Mesothelial cell of epicardium (in vitro differentiated cells): ENCODE measurements around the gene PDZD7. TPM values are rescaled to one million over a fixed set of nuclear protein-coding genes. Genes with fewer than 3 reads are reported as not detected.
"Not testable (repeated sequence)": the region's sequence is repeated elsewhere in the genome, so short reads cannot be mapped to it uniquely, and the experiment has no call there.

Experiments
- DNase-seq, 2 experiments: peaks; one replicate each; pipeline ENCODE4 v3.0.0; 2021; ENCODE audit warnings: low spot score in 2 of 2; ENCODE audit not compliant: unreplicated experiment in 2 of 2
- H3K27ac Mint-ChIP-seq: 2 replicates; pipeline ENCODE4 v1.8.0; 2021; ENCODE audit warnings: mixed read lengths
- H3K27me3 Mint-ChIP-seq: 2 replicates; pipeline ENCODE4 v1.8.0; 2021; ENCODE audit warnings: low read depth, mixed read lengths
- H3K36me3 Mint-ChIP-seq: 2 replicates; pipeline ENCODE4 v1.8.0; 2021; ENCODE audit warnings: mixed read lengths
- H3K4me1 Mint-ChIP-seq: 2 replicates; pipeline ENCODE4 v1.8.0; 2021; ENCODE audit warnings: mixed read lengths
- H3K4me3 Mint-ChIP-seq: 2 replicates; pipeline ENCODE4 v1.8.0; 2021; ENCODE audit warnings: mild to moderate bottlenecking, moderate library complexity, mixed read lengths
- H3K9me3 Mint-ChIP-seq: 2 replicates; pipeline ENCODE4 v1.8.0; 2021; ENCODE audit warnings: mixed read lengths
- CTCF ChIP-seq: fragments of 200-600 bp; sonication (generic); IDR thresholded peaks from one replicate; pipeline ENCODE4 v1.5.0; 2021; ENCODE audit warnings: antibody characterized with exemption; ENCODE audit not compliant: unreplicated experiment
- total RNA-seq: library from RNA; stranded (reverse); gene quantifications from 3 replicates; pipeline ENCODE4 v1.2.1, GENCODE V29; 2021

Gene PDZD7
- total RNA-seq, 1 donor from 2014 or later = 1.8 TPM

- Mint-ChIP-seq H3K27me3 (peaks cover 2% of the 10 kb centered on the region), H3K4me1 (peaks cover 23% of the 10 kb centered on the region), H3K9me3 (no peaks in the 10 kb centered on the region), H3K4me3 (no peak overlapping the region), H3K27ac (no peak overlapping the region), H3K36me3 (peaks cover 9% of the 10 kb centered on the region)
- TF ChIP-seq CTCF = no peak
- DNase-seq = no peak
Observed at GRCh38 chr10:101035916-101036702, 5.2 kb upstream of the PDZD7 start.

- Mint-ChIP-seq H3K27me3 (peaks cover 5% of the 10 kb centered on the region), H3K27ac (no peak overlapping the region), H3K4me1 (peaks cover 25% of the 10 kb centered on the region), H3K4me3 (no peak overlapping the region), H3K9me3 (no peaks in the 10 kb centered on the region), H3K36me3 (peaks cover 9% of the 10 kb centered on the region)
- no peak for DNase-seq
- no peak for TF ChIP-seq CTCF
Observed at GRCh38 chr10:101035314-101035713, 4.4 kb upstream of the PDZD7 start.

- not testable (repeated sequence) for H3K4me3 Mint-ChIP-seq, H3K27me3 Mint-ChIP-seq, H3K27ac Mint-ChIP-seq, H3K9me3 Mint-ChIP-seq, DNase-seq, H3K36me3 Mint-ChIP-seq
- peaks cover 25% of the 10 kb centered on the region for H3K4me1 Mint-ChIP-seq
Observed at GRCh38 chr10:101034404-101034803, 3.5 kb upstream of the PDZD7 start.

DNA sequence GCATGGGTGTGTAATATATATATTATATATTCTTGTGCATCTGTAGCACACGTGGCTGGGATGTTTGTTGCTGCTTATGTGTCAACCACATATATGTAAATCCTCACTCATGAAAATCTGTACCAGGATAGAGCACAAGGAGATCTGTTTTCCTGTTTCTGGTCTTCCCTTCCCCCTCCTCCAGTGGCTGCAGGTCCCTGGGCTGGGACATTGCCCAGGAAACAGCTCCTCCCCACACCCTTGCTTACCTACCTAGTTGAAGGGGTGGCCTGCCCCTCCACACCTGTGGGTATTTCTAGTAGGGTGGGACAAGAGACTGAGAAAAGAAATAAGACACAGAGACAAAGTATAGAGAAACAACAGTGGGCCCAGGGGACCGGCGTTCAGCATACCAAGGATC lies 2.3 kb upstream of the PDZD7 start:
- Mint-ChIP-seq H3K4me1 (peaks cover 25% of the 10 kb centered on the region), H3K27me3 (peaks cover 10% of the 10 kb centered on the region), H3K9me3 (no peaks in the 10 kb centered on the region), H3K36me3 (peaks cover 9% of the 10 kb centered on the region), H3K4me3 (peak overlapping the region; percentile 27), H3K27ac (no peak overlapping the region)
- no peak for TF ChIP-seq CTCF
- no peak for DNase-seq

DNA sequence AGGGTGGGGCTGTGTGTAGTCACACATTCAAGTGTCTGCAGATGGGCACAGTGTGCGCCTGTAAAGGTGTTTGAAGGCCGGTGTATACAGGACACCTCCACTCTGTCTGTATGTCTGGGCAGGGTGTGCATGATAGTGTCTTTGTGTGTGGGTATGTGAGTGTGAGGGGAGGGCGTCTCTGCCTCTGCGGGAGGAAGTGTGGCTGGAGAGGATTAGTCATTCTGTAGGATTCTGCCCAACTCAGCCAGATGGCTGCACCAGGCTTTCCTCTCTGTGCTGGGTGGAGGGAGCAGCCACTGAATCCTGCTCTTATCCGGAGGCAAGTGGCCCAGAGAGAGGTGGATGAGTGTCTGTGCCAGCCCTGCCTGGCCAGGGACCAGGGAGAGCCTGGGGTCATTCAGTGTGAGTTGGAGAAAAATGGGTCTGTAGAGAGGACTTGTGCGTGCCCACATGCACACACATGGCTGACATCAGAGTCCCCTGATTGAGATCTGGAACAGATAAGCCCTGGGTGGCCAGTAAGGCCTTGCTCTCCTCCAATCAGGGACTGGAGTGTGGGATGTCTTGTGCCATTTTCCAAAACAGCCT lies 1.8 kb upstream of the PDZD7 start:
- Mint-ChIP-seq H3K27me3 (peaks cover 12% of the 10 kb centered on the region), H3K27ac (peak overlapping the region; percentile 65), H3K4me3 (peak overlapping the region; percentile 65), H3K36me3 (peaks cover 4% of the 10 kb centered on the region), H3K9me3 (no peaks in the 10 kb centered on the region), H3K4me1 (peaks cover 25% of the 10 kb centered on the region)
- no peak for TF ChIP-seq CTCF
- no peak for DNase-seq

GRCh38 chr10:101031796-101032636 lies 1.1 kb upstream of the PDZD7 start:
- Mint-ChIP-seq H3K4me3 (peak overlapping the region; percentile 65), H3K36me3 (no peaks in the 10 kb centered on the region), H3K4me1 (peaks cover 30% of the 10 kb centered on the region), H3K27me3 (peaks cover 12% of the 10 kb centered on the region), H3K27ac (peak overlapping the region; percentile 80), H3K9me3 (no peaks in the 10 kb centered on the region)
- no peak for TF ChIP-seq CTCF
- DNase-seq = peak in 1 of 2 experiments; percentile 70
